Activated T-cell treated with anti-CD3 and anti-CD28 coated beads for 1 hour (primary cell): ENCODE measurements around the gene ANGPTL8.

Experiments
- DNase-seq: peaks from one replicate; pipeline ENCODE4 v3.0.0-alpha.2; 2020; ENCODE audit warnings: low read depth

The ANGPTL8 gene

GRCh38 chr19:11291415-11291814 lies 52.0 kb downstream of the ANGPTL8 start:
- no peak for DNase-seq
